Panc1 (cell line): Measurements from ENCODE around the gene UTY. TPM values are rescaled to one million over a fixed set of nuclear protein-coding genes. Genes with fewer than 3 reads are reported as not detected.

Experiments used
- ATAC-seq: fragments of 200-7000 bp; cut with Tn5 transposase; 2 replicates; pipeline ENCODE4 v1.9.1; 2020; ENCODE audit warnings: mild to moderate bottlenecking, moderate library complexity
- BruUV-seq: library from RNA; stranded (reverse); fragments of 400-500 nt; replicated peaks from 2 replicates; lab custom pipeline; 2021; lab: Mats Ljungman, UMichigan
- CTCF ChIA-PET: fragments of 300-600 bp; sonication (Branson Sonifier 250); formaldehyde crosslinking; loops from one replicate; lab custom pipeline; 2022; ENCODE audit warnings: antibody characterized with exemption; lab: Charles Lee
- POLR2A ChIA-PET: fragments of 300-600 bp; sonication (Branson Sonifier 250); formaldehyde crosslinking; loops from one replicate; lab custom pipeline; 2022; ENCODE audit warnings: antibody characterized with exemption; lab: Charles Lee
- DNase-seq: peaks from one replicate; pipeline ENCODE4 v3.0.0-alpha.2; 2010; ENCODE audit warnings: low read depth, low spot score
- H3K27ac ChIP-seq: 2 replicates; pipeline ENCODE4 v1.5.1; 2011; ENCODE audit warnings: mild to moderate bottlenecking, low read length, inconsistent platforms
- H3K27me3 ChIP-seq: fragments of 200-500 bp; sonication (Bioruptor generic); 2 replicates; pipeline ENCODE4 v1.6.0; 2014; ENCODE audit warnings: low read length, inconsistent platforms; ENCODE audit not compliant: control insufficient read depth, insufficient read depth
- H3K36me3 ChIP-seq: fragments of 200-500 bp; sonication (Bioruptor generic); 2 replicates; pipeline ENCODE4 v1.5.1; 2014; ENCODE audit warnings: inconsistent platforms, mild to moderate bottlenecking, low read length, moderate library complexity; ENCODE audit not compliant: control insufficient read depth, insufficient read depth
- H3K4me1 ChIP-seq: 2 replicates; pipeline ENCODE4 v1.5.1; 2011; ENCODE audit warnings: inconsistent platforms, mild to moderate bottlenecking, low read length, moderate library complexity; ENCODE audit not compliant: control insufficient read depth, insufficient read depth
- H3K4me3 ChIP-seq, 2 experiments: 2 replicates each; pipeline ENCODE4 v1.5.1; 2011 to 2012; ENCODE audit warnings: low read depth in 2 of 2, low read length in 2 of 2, mild to moderate bottlenecking in 2 of 2, inconsistent platforms in 1 of 2, moderate library complexity in 1 of 2
- H3K9me3 ChIP-seq: fragments of 200-500 bp; sonication (Bioruptor generic); 2 replicates; pipeline ENCODE4 v1.5.1; 2014; ENCODE audit warnings: low read depth, mild to moderate bottlenecking, inconsistent platforms, low read length, moderate library complexity; ENCODE audit not compliant: control insufficient read depth, insufficient read depth
- CTCF ChIP-seq: fragments of 450-650 bp; IDR thresholded peaks from 2 replicates; pipeline ENCODE4 v1.5.1; 2017; ENCODE audit warnings: mild to moderate bottlenecking
- POLR2AphosphoS5 ChIP-seq: IDR thresholded peaks from 2 replicates; pipeline ENCODE4 v1.6.1; 2012; ENCODE audit warnings: mild to moderate bottlenecking, low read depth, low read length, moderate library complexity
- REST ChIP-seq, 2 experiments: IDR thresholded peaks; 2 replicates each; pipeline ENCODE4 v1.6.1; 2011 to 2012; ENCODE audit warnings: low read depth in 2 of 2, control low read depth in 1 of 2, low read length in 1 of 2, mild to moderate bottlenecking in 1 of 2, moderate library complexity in 1 of 2; ENCODE audit not compliant: insufficient read depth in 1 of 2
- SIN3A ChIP-seq: IDR thresholded peaks from 2 replicates; pipeline ENCODE4 v1.6.1; 2012; ENCODE audit warnings: low read depth, mild to moderate bottlenecking, low read length, moderate library complexity, borderline replicate concordance; ENCODE audit not compliant: insufficient read depth
- TCF7L2 ChIP-seq: IDR thresholded peaks from 2 replicates; pipeline ENCODE4 v1.6.1; 2011; ENCODE audit warnings: mild to moderate bottlenecking, low read depth, low read length, inconsistent platforms
- in situ Hi-C: cut with HindIII; loops from 2 replicates; pipeline ENCODE4 v1.10.0; 2016; ENCODE audit warnings: low sequenced_read_pairs, low pct_unique_long_range_greater_than_20kb
- intact Hi-C: fragments of 100-400 bp; cut with micrococcal nuclease; formaldehyde crosslinking; loops from one replicate; pipeline ENCODE4 v1.10.0; 2022; ENCODE audit not compliant: unreplicated experiment
- total RNA-seq: library from RNA; stranded (reverse); gene quantifications from one replicate; pipeline ENCODE4 v1.2.1, GENCODE V29; 2021; ENCODE audit not compliant: unreplicated experiment

Gene UTY
- total RNA-seq, 1 experiment from 2014 or later = 0.10 TPM

- no TSS peak for BruUV-seq
- in situ Hi-C loops = no loop called here
- ChIA-PET POLR2A (no interaction called here), CTCF (no interaction called here)
- no peak overlapping the region for H3K27ac ChIP-seq
- no peak for DNase-seq
- H3K9me3 ChIP-seq = no peaks in the 10 kb centered on the region
- H3K4me3 ChIP-seq = no peak overlapping the region
- no peaks in the 10 kb centered on the region for H3K4me1 ChIP-seq
- no peak for ATAC-seq
- intact Hi-C loops = no loop called here
- TF ChIP-seq TCF7L2 (no peak), SIN3A (no peak), POLR2AphosphoS5 (no peak), CTCF (no peak), REST (IDR thresholded peaks at IDR 0.05; ENCODE audit: insufficient read depth in 1 of 2, low read depth in 2 of 2, low read length in 1 of 2) (no peak)
- H3K27me3 ChIP-seq = no peaks in the 10 kb centered on the region
- H3K36me3 ChIP-seq = no peaks in the 10 kb centered on the region
Measured at GRCh38 chrY:13345549-13345948, 134.3 kb downstream of the UTY start.

- Histone ChIP-seq H3K36me3 (no peaks in the 10 kb centered on the region), H3K27ac (no peak overlapping the region), H3K27me3 (no peaks in the 10 kb centered on the region), H3K4me3 (no peak overlapping the region), H3K9me3 (no peaks in the 10 kb centered on the region), H3K4me1 (no peaks in the 10 kb centered on the region)
- ChIA-PET CTCF (no interaction called here), POLR2A (no interaction called here)
- BruUV-seq = no TSS peak
- in situ Hi-C loops = no loop called here
- TF ChIP-seq POLR2AphosphoS5 = no peak
- intact Hi-C loops = no loop called here
- DNase-seq (no peak), ATAC-seq (no peak)
Measured at GRCh38 chrY:13343307-13343946, 136.4 kb downstream of the UTY start.

- intact Hi-C loops = no loop called here
- POLR2A ChIA-PET = no interaction called here
- DNase-seq = no peak
- no peaks in the 10 kb centered on the region for H3K27me3 ChIP-seq
- no peak overlapping the region for H3K4me3 ChIP-seq
- no peak for ATAC-seq
- no peaks in the 10 kb centered on the region for H3K36me3 ChIP-seq
- no peaks in the 10 kb centered on the region for H3K4me1 ChIP-seq
- CTCF ChIA-PET = no interaction called here
- H3K9me3 ChIP-seq = no peaks in the 10 kb centered on the region
- TF ChIP-seq TCF7L2 (no peak), SIN3A (no peak), CTCF (no peak), POLR2AphosphoS5 (no peak), REST (IDR thresholded peaks at IDR 0.05; ENCODE audit: insufficient read depth in 1 of 2, low read depth in 2 of 2, low read length in 1 of 2) (no peak)
- H3K27ac ChIP-seq = no peak overlapping the region
- BruUV-seq = no TSS peak
- in situ Hi-C loops = no loop called here
Measured at GRCh38 chrY:13339939-13340338, 139.9 kb downstream of the UTY start.
